Central memory CD8-positive, alpha-beta T cell (primary cell): ENCODE measurements around the gene SEC63.
A peak's percentile ranks its signal among the peaks of the same experiment; 100 is the strongest.
"Not testable (repeated sequence)": the region's sequence is repeated elsewhere in the genome, so short reads cannot be mapped to it uniquely, and the experiment has no call there.

Source experiments
- ATAC-seq: fragments of 150-1000 bp; cut with Tn5 transposase; replicated peaks from 2 replicates; pipeline ENCODE4 v1.10.0; 2022; ENCODE audit warnings: mild to moderate bottlenecking, moderate FRiP score, moderate number of reproducible peaks; ENCODE audit not compliant: poor library complexity, severe bottlenecking; ENCODE audit errors: extremely low read depth
- DNase-seq, 2 donors: peaks; one replicate each; pipeline ENCODE4 v3.0.0; 2021; ENCODE audit warnings: low spot score in 2 of 2
- H3K27ac Mint-ChIP-seq: one replicate; pipeline ENCODE4 v1.8.0; 2022; ENCODE audit warnings: low read depth, mild to moderate bottlenecking, moderate library complexity, mixed read lengths
- H3K27me3 Mint-ChIP-seq: one replicate; pipeline ENCODE4 v1.8.0; 2022; ENCODE audit warnings: mixed read lengths
- H3K36me3 Mint-ChIP-seq: one replicate; pipeline ENCODE4 v1.8.0; 2022; ENCODE audit warnings: mild to moderate bottlenecking, moderate library complexity, mixed read lengths; ENCODE audit not compliant: insufficient read depth
- H3K4me1 Mint-ChIP-seq: one replicate; pipeline ENCODE4 v1.8.0; 2022; ENCODE audit warnings: mixed read lengths
- H3K4me3 Mint-ChIP-seq: one replicate; pipeline ENCODE4 v1.8.0; 2022; ENCODE audit warnings: mild to moderate bottlenecking, moderate library complexity, mixed read lengths
- H3K9me3 Mint-ChIP-seq: one replicate; pipeline ENCODE4 v1.8.0; 2022; ENCODE audit warnings: mixed read lengths

The SEC63 gene, protein sequence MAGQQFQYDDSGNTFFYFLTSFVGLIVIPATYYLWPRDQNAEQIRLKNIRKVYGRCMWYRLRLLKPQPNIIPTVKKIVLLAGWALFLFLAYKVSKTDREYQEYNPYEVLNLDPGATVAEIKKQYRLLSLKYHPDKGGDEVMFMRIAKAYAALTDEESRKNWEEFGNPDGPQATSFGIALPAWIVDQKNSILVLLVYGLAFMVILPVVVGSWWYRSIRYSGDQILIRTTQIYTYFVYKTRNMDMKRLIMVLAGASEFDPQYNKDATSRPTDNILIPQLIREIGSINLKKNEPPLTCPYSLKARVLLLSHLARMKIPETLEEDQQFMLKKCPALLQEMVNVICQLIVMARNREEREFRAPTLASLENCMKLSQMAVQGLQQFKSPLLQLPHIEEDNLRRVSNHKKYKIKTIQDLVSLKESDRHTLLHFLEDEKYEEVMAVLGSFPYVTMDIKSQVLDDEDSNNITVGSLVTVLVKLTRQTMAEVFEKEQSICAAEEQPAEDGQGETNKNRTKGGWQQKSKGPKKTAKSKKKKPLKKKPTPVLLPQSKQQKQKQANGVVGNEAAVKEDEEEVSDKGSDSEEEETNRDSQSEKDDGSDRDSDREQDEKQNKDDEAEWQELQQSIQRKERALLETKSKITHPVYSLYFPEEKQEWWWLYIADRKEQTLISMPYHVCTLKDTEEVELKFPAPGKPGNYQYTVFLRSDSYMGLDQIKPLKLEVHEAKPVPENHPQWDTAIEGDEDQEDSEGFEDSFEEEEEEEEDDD

GRCh38 chr6:107957909-107958688 is at the start of gene SEC63:
Gene SEC63, minus strand, starts transcription at chr6:107958208. Its CDS starts 199 bp downstream, at chr6:107958009.
- Mint-ChIP-seq H3K27me3 (no peaks in the 10 kb centered on the region), H3K27ac (peak within 1 kb of the TSS; percentile 97), H3K9me3 (no peaks in the 10 kb centered on the region), H3K4me3 (peak within 1 kb of the TSS; percentile 99), H3K36me3 (peaks cover 9% of the 10 kb centered on the region), H3K4me1 (peaks cover 26% of the 10 kb centered on the region)
- DNase-seq = peak; percentile 95 to 96
- peak; percentile 96 for ATAC-seq

- DNase-seq (no peak), ATAC-seq (no peak)
- Mint-ChIP-seq H3K36me3 (no peaks in the 10 kb centered on the region), H3K9me3 (peaks cover 9% of the 10 kb centered on the region), H3K27ac (no peak overlapping the region), H3K4me1 (no peaks in the 10 kb centered on the region), H3K4me3 (no peak overlapping the region), H3K27me3 (no peaks in the 10 kb centered on the region)
These were observed 48.0 kb upstream of the SEC63 start for GRCh38 chr6:108005961-108006360.

DNA sequence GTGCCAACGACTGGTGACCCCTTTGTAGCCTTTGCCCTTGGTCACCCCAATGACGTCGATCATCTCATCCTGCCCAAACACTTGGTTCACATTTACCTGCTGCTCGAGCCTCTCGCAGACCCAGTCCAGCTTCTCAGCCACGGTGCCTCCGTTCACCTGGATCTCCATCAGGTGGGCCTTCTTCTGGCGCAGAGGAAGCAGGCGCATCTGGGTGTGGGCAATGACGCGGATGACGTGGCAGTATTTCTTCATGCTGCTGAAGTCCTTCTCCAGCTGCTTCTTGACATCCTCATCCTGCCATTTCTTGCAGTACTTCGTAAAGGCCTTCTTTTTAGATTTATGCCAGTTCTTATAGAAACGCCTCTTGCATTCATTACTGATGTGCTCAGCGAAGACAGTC is 46.9 kb upstream of the SEC63 start:
- Mint-ChIP-seq H3K27ac (no peak overlapping the region), H3K9me3 (peaks cover 9% of the 10 kb centered on the region), H3K4me1 (no peaks in the 10 kb centered on the region), H3K36me3 (no peaks in the 10 kb centered on the region), H3K4me3 (no peak overlapping the region), H3K27me3 (no peaks in the 10 kb centered on the region)
- DNase-seq (no peak), ATAC-seq (no peak)

- DNase-seq (no peak), ATAC-seq (no peak)
- Mint-ChIP-seq H3K27ac (no peak overlapping the region), H3K36me3 (no peaks in the 10 kb centered on the region), H3K4me1 (no peaks in the 10 kb centered on the region), H3K27me3 (no peaks in the 10 kb centered on the region), H3K9me3 (no peaks in the 10 kb centered on the region), H3K4me3 (no peak overlapping the region)
These were observed 44.6 kb upstream of the SEC63 start for GRCh38 chr6:108002365-108003221.

DNA sequence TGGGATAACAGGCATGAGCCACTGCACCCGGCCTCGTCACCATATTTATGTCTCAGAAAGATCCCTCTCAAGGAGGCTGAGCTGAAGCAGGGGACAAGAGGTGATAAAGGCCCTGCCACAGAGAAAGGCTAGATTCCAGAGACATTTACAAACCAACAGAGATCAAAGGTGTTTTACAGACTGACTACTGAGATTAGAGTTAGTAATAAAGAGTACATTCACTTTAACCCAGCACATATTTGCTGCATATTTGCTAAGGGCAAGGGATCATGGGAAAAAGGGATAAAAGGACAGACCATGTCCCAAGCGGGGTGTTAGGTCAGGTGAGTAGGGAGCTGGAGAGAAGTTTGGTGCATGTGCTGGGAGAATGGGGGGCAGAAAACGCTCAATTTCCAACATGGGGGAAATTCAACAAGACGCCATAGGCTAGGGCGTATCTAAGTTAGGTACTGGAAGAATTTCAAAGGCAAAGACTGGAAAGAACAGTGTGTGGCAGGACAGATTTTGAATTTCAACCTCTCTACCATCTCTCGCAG is 43.8 kb upstream of the SEC63 start:
- H3K27me3 Mint-ChIP-seq = no peaks in the 10 kb centered on the region
- H3K27ac Mint-ChIP-seq = no peak overlapping the region
- H3K4me1 Mint-ChIP-seq = no peaks in the 10 kb centered on the region
- DNase-seq (no peak), ATAC-seq (no peak)
- H3K9me3 Mint-ChIP-seq = no peaks in the 10 kb centered on the region
- H3K36me3 Mint-ChIP-seq = no peaks in the 10 kb centered on the region
- H3K4me3 Mint-ChIP-seq = no peak overlapping the region

DNA sequence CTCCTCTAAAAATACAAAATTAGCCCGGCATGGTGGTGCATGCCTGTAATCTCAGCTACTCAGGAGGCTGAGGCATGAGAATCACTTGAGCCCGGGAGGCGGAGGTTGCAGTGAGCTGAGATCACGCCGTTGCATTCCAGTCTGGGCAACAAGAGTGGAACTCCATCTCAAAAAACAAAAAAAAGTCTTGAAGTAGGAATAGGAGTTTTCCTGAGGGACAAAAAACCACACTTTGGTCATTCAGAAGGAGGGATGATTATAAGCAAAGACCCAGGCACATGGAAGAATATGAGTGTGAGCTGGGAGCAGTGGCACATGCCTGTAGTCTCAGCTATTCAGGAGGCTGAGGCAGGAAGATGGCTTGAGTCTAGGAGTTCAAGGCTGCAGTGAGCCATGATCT is 42.3 kb upstream of the SEC63 start:
- H3K27me3 Mint-ChIP-seq = not testable (repeated sequence)

GRCh38 chr6:107999341-107999740 is 41.3 kb upstream of the SEC63 start:
- DNase-seq (no peak), ATAC-seq (no peak)
- H3K27me3 Mint-ChIP-seq = no peaks in the 10 kb centered on the region
- H3K9me3 Mint-ChIP-seq = no peaks in the 10 kb centered on the region
- H3K27ac Mint-ChIP-seq = no peak overlapping the region
- no peaks in the 10 kb centered on the region for H3K4me1 Mint-ChIP-seq
- H3K36me3 Mint-ChIP-seq = no peaks in the 10 kb centered on the region
- no peak overlapping the region for H3K4me3 Mint-ChIP-seq

More for the DNA sequence above, 42.3 kb upstream of the SEC63 start:
- H3K4me3 Mint-ChIP-seq, ATAC-seq, H3K36me3 Mint-ChIP-seq, H3K4me1 Mint-ChIP-seq, DNase-seq, H3K9me3 Mint-ChIP-seq, H3K27ac Mint-ChIP-seq: not testable (repeated sequence)

DNA sequence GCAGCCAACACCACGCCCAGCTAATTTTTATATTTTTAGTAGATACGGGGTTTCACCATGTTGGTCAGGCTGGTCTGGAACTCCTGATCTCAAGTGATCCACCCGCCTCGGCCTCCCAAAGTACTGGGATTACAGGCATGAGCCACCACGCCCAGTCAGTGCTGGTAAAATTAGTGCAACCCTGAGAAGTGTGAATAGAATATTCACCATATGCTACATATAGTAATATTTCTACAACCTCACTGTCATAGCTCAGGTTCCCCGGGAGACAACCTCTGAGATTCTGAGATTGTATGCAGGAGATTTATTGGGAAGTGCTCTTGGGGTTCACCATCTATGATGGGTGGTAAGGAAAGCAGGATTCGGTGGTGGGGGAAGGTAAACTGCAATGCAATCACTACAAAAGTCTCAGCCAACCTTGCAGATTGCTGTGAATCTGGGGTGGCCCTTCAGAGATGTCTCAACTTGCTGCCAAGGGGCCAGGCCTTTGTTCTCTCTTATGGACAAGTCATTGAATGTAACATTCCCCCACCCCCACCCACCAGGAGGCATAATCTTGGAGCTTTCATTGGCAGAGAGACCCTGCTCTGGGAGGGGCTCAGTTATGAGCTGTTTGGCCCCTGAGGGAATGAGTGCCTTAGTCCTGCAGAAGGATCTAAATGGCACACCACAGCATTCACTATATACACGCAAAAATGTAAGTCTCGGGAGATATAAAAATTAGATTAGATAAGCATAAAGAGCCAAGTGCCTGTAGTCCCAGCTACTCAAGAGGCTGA is 34.0 kb upstream of the SEC63 start:
- no peaks in the 10 kb centered on the region for H3K9me3 Mint-ChIP-seq
- H3K27ac Mint-ChIP-seq = no peak overlapping the region
- no peak for DNase-seq
- H3K4me3 Mint-ChIP-seq = peak overlapping the region; percentile 15
- H3K36me3 Mint-ChIP-seq = no peaks in the 10 kb centered on the region
- no peaks in the 10 kb centered on the region for H3K4me1 Mint-ChIP-seq
- H3K27me3 Mint-ChIP-seq = no peaks in the 10 kb centered on the region
- no peak for ATAC-seq

DNA sequence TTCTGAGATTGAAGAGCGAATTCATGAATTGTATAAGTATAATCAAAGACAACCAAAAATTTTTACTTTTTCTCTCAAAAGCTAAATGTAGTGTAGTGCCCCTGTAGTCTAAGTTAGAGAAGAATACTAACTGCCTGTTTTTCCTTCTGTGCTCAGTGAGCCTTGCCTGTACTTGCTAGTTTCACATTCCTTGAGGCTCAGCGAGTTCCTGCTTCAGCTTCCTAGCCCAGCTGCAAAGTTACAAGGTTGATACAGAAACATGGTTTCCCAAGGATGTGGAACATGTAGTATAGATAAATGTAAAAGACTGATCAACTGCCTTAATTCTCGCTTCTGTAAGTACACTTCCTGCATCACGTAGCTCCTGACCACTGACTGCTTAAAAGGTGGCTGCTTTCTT is 33.1 kb upstream of the SEC63 start:
- DNase-seq = no peak
- Mint-ChIP-seq H3K4me3 (peak overlapping the region; percentile 15), H3K9me3 (no peaks in the 10 kb centered on the region), H3K36me3 (no peaks in the 10 kb centered on the region), H3K27ac (no peak overlapping the region), H3K4me1 (no peaks in the 10 kb centered on the region), H3K27me3 (no peaks in the 10 kb centered on the region)
- no peak for ATAC-seq

GRCh38 chr6:107990587-107990986 is 32.6 kb upstream of the SEC63 start:
- not testable (repeated sequence) for H3K4me1 Mint-ChIP-seq, DNase-seq, H3K36me3 Mint-ChIP-seq, H3K27me3 Mint-ChIP-seq, ATAC-seq, H3K4me3 Mint-ChIP-seq, H3K27ac Mint-ChIP-seq, H3K9me3 Mint-ChIP-seq
